Esophagus muscularis mucosa (tissue), 3 donors: Measurements from ENCODE around the gene CLCN3.

Experiments used
- POLR2A ChIP-seq: fragments of 450-650 bp; IDR thresholded peaks from one replicate; pipeline ENCODE4 v1.6.1; 2017; ENCODE audit warnings: antibody characterized with exemption, moderate library complexity, mild to moderate bottlenecking, low read depth
- POLR2AphosphoS5 ChIP-seq, 2 donors: sonication (generic); formaldehyde crosslinking; IDR thresholded peaks; one replicate each; pipeline ENCODE4 v1.6.1; 2017; ENCODE audit warnings: antibody characterized with exemption in 2 of 2
- TF ChIP-seq, protein P1 (sequence below), 3 experiments: fragments of 200-600 bp in 2 of 3; fragments of 450-650 bp in 1 of 3; sonication (generic) in 2 of 3; IDR thresholded peaks; one replicate each; pipeline ENCODE4 v1.5.1; 2017 to 2019; ENCODE audit warnings: antibody characterized with exemption in 3 of 3, mild to moderate bottlenecking in 2 of 3, moderate library complexity in 1 of 3

DNA sequence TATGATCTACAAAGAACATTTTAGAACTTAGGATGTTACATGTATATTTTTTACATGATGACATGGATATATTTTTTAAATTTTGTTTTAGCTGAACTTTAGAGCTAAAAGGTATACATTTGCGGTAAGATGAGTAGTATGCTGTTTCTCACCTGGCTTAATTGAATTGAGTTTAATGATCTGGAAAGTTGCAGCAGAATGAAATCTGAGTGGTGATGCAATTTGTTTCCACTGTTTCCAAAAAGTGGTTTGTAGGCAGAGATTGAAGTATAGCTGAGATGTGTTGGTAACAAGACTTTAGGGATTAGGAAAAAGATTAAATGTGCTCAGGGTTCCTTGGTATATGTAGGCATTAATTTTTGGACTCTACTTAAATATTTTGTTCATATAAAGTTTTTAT, 69.3 kb downstream of the CLCN3 start:
- TF ChIP-seq, protein P1, sequence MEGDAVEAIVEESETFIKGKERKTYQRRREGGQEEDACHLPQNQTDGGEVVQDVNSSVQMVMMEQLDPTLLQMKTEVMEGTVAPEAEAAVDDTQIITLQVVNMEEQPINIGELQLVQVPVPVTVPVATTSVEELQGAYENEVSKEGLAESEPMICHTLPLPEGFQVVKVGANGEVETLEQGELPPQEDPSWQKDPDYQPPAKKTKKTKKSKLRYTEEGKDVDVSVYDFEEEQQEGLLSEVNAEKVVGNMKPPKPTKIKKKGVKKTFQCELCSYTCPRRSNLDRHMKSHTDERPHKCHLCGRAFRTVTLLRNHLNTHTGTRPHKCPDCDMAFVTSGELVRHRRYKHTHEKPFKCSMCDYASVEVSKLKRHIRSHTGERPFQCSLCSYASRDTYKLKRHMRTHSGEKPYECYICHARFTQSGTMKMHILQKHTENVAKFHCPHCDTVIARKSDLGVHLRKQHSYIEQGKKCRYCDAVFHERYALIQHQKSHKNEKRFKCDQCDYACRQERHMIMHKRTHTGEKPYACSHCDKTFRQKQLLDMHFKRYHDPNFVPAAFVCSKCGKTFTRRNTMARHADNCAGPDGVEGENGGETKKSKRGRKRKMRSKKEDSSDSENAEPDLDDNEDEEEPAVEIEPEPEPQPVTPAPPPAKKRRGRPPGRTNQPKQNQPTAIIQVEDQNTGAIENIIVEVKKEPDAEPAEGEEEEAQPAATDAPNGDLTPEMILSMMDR (IDR thresholded peaks at IDR 0.05), result no peak
- TF ChIP-seq POLR2AphosphoS5 (IDR thresholded peaks at IDR 0.05) (no peak), POLR2A (no peak)
